ENCODE data around the gene RTN1. TPM values are rescaled to one million over a fixed set of nuclear protein-coding genes. Genes with fewer than 3 reads are reported as not detected.

The RTN1 gene
- total RNA-seq, result 877 TPM

DNA sequence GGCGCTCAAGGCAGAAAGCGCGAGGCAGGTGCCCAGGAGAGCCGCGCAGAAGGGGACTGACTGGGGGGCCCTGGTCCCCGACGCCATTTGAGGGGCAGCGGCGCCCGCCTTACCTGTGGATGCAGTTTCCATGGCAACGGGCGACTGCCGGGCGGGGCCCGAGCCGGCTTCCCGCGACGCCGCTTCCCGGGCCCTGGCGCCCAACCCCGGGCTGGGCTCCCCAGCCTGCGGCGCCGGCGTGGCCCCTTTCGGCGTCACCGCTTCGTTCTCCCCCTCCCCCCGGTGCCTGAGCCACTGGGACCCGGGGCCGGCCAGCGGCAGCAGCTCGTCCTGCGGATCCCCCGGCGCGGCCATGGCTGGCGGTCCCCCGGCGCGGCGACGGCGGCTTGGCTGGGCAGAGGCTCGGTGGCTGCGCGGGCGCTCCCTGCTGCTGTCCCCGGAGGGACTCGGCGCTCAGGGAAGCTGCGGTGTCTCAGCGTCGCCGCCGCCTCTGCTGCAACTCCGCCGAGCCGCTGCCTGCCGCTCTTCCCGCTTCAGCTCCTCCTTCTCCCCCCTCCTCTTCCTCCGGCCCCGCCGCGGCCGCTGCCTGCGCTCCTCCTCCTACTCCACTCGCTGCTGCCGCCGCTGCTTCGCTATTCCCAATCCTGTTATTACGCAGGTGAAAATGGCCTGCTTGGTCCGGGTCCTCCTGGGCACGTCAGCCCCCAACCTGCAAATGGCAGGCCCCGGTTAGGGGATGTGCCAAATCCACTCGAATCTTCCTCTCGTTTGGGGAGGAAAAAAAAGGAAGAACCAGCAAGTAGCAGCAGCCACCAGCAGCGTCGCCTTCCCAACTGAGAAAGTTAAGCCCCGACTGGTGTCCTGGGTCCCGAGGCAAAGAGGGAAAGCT is at the start of gene RTN1:
RTN1 (minus strand) TSS at position 500 of the 889 bp plus-strand sequence; CDS start at position 354, 146 bp downstream.
- FAIRE-seq, result no peak
- DNase-seq (ENCODE audit: low spot score in 2 of 2), result peak; percentile 54 to 63

DNA sequence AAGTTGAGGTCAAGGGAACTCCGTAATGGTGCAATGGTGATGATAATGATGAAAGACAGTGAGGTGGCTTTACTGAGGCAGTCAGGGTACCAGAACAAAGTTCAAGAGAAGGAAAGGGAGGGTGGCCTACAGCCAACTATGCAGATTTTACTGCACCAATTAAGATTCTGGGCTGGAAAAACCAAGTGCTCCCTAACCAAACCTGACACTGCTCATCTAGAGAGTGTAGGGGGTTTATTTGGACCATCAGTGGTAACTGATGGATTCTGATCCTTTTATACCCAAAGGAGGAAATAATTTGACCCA is 49.8 kb upstream of the RTN1 start:
- no peak for FAIRE-seq

DNA sequence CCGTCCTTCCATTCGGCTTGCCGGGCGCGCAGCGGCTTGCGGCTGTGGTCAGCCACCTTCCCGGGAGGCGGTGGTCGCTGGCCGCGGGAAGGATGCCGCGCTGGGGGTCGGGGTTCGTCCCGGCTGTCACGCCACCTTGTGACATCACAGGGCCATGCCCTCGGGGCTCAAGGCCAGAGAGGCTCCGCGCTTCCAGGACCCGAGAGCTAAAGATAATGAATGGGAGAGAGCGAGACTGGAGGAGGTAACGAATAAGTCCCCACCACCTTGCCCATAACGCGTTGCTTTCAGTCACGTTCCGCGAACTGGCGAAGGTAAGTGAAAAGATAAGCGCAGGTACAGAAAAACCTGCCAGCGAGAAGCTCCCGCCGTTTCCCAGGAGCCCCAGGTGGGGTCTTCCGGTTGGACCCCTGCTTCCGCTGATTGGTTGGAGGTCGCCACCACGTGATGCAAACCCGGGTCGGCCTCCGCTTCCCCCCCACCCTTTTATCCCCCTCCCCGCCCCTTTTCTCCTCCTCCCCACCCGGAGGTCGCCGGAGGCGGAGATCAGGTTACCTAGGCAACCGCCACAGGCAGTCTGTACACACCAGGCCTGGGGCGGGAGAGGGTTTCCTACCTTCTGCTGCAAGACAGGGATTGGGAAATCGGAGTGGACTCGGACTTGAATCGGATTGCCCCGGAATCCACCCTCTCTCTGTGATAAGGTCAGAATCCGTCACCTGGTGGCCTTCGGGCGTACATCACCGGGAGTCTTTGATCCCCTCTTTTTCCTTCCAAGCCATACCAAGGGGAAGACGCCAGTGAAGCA is 49.2 kb upstream of the RTN1 start, which contains the start of gene LRRC9:
LRRC9 (plus strand) TSS at position 575 of the 808 bp plus-strand sequence.
- no peak for FAIRE-seq
- DNase-seq (ENCODE audit: low spot score in 2 of 2), result peak in 1 of 2 donors; percentile 25

More for the DNA sequence above, 49.8 kb upstream of the RTN1 start:
- DNase-seq (ENCODE audit: low spot score in 2 of 2), result no peak

DNA sequence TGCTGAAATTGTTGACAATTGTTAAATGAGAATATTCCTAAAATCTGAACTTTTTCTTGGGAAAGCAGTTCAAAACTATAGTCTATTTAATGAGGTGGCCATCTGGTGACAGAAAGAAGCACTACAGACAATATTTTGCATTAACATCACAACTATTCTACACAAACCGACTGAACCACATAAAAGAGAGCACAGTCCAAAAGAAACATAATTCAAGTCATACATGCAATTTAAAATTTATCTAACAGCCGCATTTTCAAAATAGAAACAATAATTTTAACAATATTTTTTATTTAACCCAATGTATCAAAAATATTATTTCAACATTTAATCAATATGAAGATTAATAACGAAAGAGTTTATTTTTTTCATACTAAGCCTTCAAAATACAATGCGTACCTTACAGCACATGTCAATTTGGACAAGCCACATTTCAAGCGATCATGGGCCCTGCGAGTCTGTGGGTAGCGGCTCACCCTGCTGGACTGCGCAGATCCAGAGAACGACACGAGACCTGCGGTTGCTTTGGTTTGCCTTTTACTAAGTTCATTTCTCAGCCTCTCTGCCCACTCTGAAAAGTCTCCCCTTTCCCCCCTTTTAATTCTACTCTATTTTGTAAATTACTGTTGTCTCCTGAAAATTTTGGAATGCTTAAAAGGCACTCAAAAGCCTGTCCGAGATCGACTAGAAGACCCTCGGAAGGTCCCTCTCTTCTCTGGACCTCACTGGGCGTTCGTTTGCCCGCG is 48.4 kb upstream of the RTN1 start:
- FAIRE-seq, result peak; percentile 94
- peak; percentile 36 to 47 for DNase-seq (ENCODE audit: low spot score in 2 of 2)

- FAIRE-seq (no peak), DNase-seq (ENCODE audit: low spot score in 2 of 2) (no peak)
These were observed 42.6 kb upstream of the RTN1 start for GRCh38 chr14:59913187-59913586.

- FAIRE-seq, result no peak
- no peak for DNase-seq (ENCODE audit: low spot score in 2 of 2)
These were observed 41.9 kb upstream of the RTN1 start for GRCh38 chr14:59912443-59912842.

DNA sequence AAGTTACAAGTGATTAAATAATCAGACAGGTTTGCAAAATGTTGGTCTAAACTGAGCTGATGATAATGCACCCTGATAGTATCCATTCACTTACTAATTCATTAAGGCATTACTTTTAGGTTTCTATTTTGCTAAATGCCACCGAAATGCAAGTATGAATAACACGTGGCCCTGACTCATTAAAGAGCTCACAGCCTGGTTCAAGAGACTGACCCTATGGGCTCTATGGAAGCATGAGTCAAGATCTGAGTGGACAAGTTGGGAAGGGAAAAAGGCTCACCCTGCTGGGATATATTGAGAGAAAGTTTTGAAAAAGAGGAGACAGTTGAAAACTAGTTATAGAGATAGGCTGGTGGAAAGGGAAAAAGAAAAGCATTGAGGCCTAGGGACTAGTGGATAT is 34.6 kb upstream of the RTN1 start:
- FAIRE-seq (no peak), DNase-seq (ENCODE audit: low spot score in 2 of 2) (no peak)

- FAIRE-seq (no peak), DNase-seq (ENCODE audit: low spot score in 2 of 2) (no peak)
These were observed 33.6 kb upstream of the RTN1 start for GRCh38 chr14:59904184-59904583.

DNA sequence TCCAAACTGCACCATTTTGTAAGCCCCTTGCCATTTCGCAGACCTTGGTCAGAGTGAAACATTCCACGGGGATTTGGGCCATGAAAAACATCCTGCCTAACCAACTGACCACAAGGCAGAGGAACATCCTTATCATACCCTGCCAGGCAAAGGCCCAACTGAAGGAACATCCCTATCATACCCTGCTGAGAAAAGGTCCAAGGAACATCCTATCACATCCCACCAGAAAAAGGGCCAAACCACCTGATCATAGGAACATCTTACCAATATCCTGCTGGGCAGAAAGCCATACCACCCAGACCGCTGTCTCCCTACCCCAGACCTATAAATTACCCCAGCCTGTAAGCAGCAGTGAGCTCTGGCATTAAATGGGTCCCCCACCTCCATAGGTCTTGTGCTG is 30.0 kb upstream of the RTN1 start:
- DNase-seq (ENCODE audit: low spot score in 2 of 2), result no peak
- FAIRE-seq, result no peak

DNA sequence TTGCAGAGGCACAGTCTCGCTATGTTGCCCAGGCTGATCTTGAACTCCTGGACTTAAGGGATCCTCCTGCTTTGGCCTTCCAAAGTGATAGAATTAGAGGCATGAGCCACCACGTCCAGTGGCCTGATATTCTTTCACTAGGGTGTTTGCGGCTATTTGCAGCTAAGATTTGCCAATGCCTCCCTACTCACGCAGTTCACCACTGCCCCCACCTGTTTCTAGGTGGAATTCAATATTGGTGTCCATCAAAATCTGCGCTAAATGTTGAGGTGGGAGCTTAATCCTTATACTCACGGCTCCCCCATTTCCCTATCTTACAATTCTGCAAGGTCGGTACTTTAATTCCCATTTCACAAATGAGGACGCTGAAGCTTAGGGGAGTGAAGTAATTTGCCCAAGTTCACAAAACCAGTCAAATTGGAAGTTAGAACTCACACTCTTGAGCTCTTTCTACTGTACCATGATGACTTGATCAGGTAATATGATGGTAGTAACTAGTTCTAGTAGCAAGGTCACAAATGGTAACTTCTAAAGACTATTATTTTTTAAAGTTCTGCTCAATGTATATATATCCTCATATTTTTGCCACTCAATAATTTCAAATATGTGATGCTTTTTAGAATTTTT is 27.3 kb upstream of the RTN1 start:
- FAIRE-seq, result peak; percentile 43
- DNase-seq (ENCODE audit: low spot score in 2 of 2), result peak in 1 of 2 donors; percentile 20

DNA sequence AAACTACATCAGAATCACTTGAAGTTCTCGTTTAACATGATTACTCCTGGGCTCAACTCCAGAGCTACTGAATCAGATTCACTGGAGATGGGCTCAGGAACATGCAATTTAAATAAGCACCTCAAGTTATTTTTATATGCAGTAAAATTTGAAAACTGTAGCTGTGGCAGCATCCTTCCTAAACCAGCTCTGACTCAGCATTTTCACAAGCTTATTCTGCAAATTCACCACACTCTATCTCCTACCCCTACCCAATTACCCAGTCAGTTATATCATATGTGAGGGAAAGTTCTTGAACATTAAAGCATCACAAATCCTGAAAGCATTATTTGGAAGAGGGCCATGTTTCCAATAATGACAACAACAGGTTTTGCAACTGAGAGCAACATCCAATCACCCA is 25.1 kb upstream of the RTN1 start:
- FAIRE-seq (no peak), DNase-seq (ENCODE audit: low spot score in 2 of 2) (no peak)

DNA sequence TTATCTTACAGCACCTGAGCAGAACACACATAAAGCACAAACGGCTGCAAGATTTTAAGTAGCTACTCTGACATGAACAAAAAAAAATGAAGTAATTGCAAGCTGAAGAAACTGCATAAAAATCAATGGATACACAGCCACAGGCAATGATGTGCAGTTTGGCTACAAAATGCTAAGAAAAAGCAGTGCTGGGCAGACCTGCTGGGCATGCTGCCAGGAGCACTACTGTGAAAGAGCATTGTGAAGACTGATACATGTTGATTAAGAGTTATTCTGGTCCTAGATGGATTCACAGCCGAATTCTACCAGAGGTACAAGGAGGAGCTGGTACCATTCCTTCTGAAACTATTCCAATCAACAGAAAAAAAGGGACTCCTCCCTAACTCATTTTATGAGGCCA is 20.1 kb upstream of the RTN1 start:
- FAIRE-seq, result no peak

DNA sequence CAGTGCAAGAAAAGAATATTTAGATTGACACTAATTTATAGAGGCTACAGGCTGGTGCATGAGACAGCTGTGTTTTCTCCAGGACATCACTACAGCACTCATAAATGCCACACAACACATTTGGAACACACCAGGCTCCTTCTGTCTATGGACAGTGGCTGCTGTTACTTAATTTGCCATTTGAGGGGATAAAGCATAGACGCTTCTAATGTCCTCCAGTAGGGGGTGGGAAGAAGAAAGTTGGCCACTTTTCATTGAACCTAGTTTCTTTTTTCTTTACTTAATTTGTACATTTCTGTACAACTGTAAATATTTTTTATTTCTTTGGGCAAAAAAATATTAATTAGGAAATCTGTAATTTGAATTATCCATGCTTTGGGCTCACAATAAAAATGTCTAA is 12.4 kb upstream of the RTN1 start:
- DNase-seq (ENCODE audit: low spot score in 2 of 2) (no peak), FAIRE-seq (no peak)

More for the DNA sequence above, 20.1 kb upstream of the RTN1 start:
- no peak for DNase-seq (ENCODE audit: low spot score in 2 of 2)

DNA sequence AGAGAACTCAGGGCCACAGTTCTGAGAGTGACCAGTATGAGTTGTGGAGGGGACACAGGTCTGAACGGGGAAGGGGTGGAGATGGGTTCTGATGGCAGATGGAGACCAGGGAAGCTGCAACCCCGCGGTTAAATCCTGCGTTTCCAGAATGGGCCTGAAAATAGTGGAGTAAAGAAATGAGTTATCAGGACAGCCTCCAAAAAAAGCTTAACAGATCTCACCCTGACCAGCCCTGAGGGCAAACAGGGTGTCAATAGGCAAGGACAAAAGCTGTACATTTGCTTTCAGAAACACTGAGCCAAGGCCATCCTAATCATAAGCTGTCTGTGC is 555 bp upstream of the RTN1 start:
- no peak for DNase-seq (ENCODE audit: low spot score in 2 of 2)
- FAIRE-seq, result no peak

GRCh38 chr14:59869381-59870255 is 958 bp downstream of the RTN1 start:
- DNase-seq (ENCODE audit: low spot score in 2 of 2) (peak in 1 of 2 donors; percentile 28), FAIRE-seq (no peak)

DNA sequence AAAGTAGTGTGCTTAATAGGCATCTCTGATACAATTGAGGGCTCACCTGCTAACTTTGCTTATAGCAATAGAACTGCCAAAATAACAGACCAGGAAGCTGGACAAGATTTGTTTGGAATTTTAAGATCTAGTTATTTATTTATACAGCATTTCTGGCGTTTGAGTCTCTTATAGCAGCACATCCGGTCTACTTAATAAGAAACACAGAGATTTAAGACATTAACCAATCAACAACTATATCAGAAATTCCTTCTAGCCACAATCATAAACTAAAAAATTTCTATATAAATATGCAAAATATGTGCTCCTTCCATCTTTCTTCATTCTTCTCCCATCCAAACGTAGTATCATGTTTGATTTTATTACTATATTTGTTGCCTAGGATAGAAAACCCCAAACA is 2.6 kb downstream of the RTN1 start:
- FAIRE-seq, result no peak
- DNase-seq (ENCODE audit: low spot score in 2 of 2), result no peak

GRCh38 chr14:59863806-59864525 is 6.6 kb downstream of the RTN1 start:
- DNase-seq (ENCODE audit: low spot score in 2 of 2), result no peak
- FAIRE-seq, result no peak

- DNase-seq (ENCODE audit: low spot score in 2 of 2) (no peak), FAIRE-seq (no peak)
These were observed 13.2 kb downstream of the RTN1 start for GRCh38 chr14:59857328-59857727.

GRCh38 chr14:59852350-59852749 is 18.2 kb downstream of the RTN1 start:
- FAIRE-seq (no peak), DNase-seq (ENCODE audit: low spot score in 2 of 2) (no peak)

Measured in frontal cortex (tissue), 4 donors.